Left lung (tissue), 10 donors: ENCODE results near the gene OTOGL. TPM values are rescaled to one million over a fixed set of nuclear protein-coding genes. Genes with fewer than 3 reads are reported as not detected.

Source experiments
- ATAC-seq: fragments of 200-7000 bp; cut with Tn5 transposase; one replicate; pipeline ENCODE4 v1.9.1; 2020; ENCODE audit warnings: moderate library complexity
- DNase-seq, 4 donors: peaks; one replicate each; pipeline ENCODE4 v3.0.0-alpha.2; 2013 to 2020
- H3K27ac ChIP-seq, 2 donors: fragments of 200-600 bp; sonication (generic) in 1 of 2; one replicate each; pipeline versions ENCODE4 v1.5.0 to v1.8.0; 2020 to 2021
- H3K27me3 ChIP-seq, 2 donors: fragments of 200-600 bp; sonication (generic) in 1 of 2; one replicate each; pipeline versions ENCODE4 v1.5.0 to v1.8.0; 2020 to 2021
- H3K36me3 ChIP-seq, 2 donors: fragments of 200-600 bp; sonication (generic) in 1 of 2; one replicate each; pipeline versions ENCODE4 v1.5.0 to v1.8.0; 2020 to 2021
- H3K4me1 ChIP-seq, 2 donors: fragments of 200-600 bp; one replicate each; pipeline ENCODE4 v1.8.0; 2021
- H3K4me3 ChIP-seq, 2 donors: fragments of 200-600 bp; sonication (generic) in 1 of 2; one replicate each; pipeline versions ENCODE4 v1.5.0 to v1.8.0; 2020 to 2021; ENCODE audit warnings: mild to moderate bottlenecking in 1 of 2
- H3K9me3 ChIP-seq, 2 donors: fragments of 200-600 bp; sonication (generic) in 1 of 2; one replicate each; pipeline versions ENCODE4 v1.5.0 to v1.8.0; 2020 to 2021
- intact Hi-C, 2 donors: fragments of 100-400 bp; cut with DNase I; formaldehyde crosslinking; loops; one replicate each; pipeline versions ENCODE4 v1.11.2 to v1.14.2; 2022
- polyA plus RNA-seq, 6 donors: library from polyadenylated mRNA; unstranded; fragments of 120-200 nt; gene quantifications; one replicate each; pipeline ENCODE4 v1.2.1, GENCODE V29; 2013; ENCODE audit not compliant: insufficient read length in 6 of 6
- total RNA-seq, 2 donors: library from RNA; stranded (reverse); fragmentation: NEBNext Ultra II Directional; extraction: Animal tissue kit (Norgen Biotek cat#: 25700); gene quantifications; one replicate each; pipeline ENCODE4 v1.2.1, GENCODE V29; 2021
- TF ChIP-seq, protein P1 (sequence below), 2 donors: fragments of 200-600 bp; sonication (generic) in 1 of 2; IDR thresholded peaks; one replicate each; pipeline versions ENCODE4 v1.5.0 to v1.8.0; 2021; ENCODE audit warnings: antibody characterized with exemption in 2 of 2
- donor health status: DM: no; HTN: yes; CAD: no.
- donor health status: DM: no; HTN: no; CAD: no.

Gene OTOGL
- total and polyA plus RNA-seq, 8 donors: 0.08 to 0.66 (median 0.50) TPM

DNA sequence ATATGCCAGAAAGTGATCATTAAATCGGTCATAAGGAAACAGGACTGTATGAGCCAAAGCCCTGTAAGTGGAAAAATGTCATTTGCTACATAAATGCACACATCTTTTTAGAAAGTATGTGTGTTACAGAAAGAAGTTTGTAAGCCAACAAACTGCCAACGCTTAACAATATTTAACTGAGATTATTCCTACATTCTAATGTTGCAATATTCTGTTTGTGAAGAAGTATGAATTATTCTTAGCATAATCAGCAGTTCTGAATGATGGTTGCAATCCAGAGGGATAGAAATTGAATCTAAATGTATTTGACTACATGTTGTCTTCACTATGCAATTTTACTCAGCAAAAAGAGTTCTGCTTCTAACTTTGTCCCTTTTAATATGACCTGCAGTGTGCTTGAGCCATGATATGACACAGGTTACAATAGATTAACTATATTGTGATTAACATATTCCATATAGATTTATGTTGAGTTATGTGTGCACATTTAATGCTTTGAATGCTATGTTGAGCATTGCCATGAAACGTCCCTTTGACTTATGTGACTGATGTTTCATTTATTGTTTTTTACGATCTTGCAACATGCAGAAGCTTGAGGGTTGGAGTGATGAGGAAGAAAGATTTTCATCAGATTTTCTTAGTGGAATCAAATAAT is 277.9 kb downstream of the OTOGL start:
- Histone ChIP-seq H3K27me3 (no peaks in the 10 kb centered on the region), H3K4me3 (no peak overlapping the region), H3K9me3 (no peaks in the 10 kb centered on the region), H3K36me3 (no peaks in the 10 kb centered on the region), H3K4me1 (no peaks in the 10 kb centered on the region), H3K27ac (no peak overlapping the region)
- intact Hi-C loops: no loop called here
- TF ChIP-seq, protein P1, sequence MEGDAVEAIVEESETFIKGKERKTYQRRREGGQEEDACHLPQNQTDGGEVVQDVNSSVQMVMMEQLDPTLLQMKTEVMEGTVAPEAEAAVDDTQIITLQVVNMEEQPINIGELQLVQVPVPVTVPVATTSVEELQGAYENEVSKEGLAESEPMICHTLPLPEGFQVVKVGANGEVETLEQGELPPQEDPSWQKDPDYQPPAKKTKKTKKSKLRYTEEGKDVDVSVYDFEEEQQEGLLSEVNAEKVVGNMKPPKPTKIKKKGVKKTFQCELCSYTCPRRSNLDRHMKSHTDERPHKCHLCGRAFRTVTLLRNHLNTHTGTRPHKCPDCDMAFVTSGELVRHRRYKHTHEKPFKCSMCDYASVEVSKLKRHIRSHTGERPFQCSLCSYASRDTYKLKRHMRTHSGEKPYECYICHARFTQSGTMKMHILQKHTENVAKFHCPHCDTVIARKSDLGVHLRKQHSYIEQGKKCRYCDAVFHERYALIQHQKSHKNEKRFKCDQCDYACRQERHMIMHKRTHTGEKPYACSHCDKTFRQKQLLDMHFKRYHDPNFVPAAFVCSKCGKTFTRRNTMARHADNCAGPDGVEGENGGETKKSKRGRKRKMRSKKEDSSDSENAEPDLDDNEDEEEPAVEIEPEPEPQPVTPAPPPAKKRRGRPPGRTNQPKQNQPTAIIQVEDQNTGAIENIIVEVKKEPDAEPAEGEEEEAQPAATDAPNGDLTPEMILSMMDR (IDR thresholded peaks at IDR 0.05): no peak
- DNase-seq (peak in 2 of 4 donors; percentile 70), ATAC-seq (no peak)

DNA sequence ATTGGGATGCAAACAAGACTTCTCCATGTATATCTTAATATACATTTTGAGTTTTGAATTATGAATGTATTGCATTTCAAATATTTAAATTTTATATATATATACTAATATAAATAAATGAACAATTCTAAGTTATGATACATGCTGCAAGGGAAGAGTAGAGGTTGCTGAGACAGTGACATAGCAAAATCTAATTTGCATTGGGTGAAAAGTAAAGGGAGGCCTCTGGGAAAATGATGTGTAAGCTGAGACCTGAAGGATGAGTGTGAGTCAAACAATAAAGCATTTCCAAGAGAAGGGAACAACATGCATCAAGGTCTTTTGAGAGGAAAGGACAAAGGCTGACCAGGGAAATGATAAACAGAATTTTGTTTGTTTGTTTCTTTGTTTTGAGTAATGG is 281.8 kb downstream of the OTOGL start:
- no peaks in the 10 kb centered on the region for H3K27me3 ChIP-seq
- H3K4me1 ChIP-seq: no peaks in the 10 kb centered on the region
- H3K36me3 ChIP-seq: no peaks in the 10 kb centered on the region
- no peak overlapping the region for H3K4me3 ChIP-seq
- ATAC-seq: no peak
- H3K9me3 ChIP-seq: no peaks in the 10 kb centered on the region
- intact Hi-C loops: no loop called here
- TF ChIP-seq, protein P1 (IDR thresholded peaks at IDR 0.05): no peak
- DNase-seq: no peak
- H3K27ac ChIP-seq: no peak overlapping the region

GRCh38 chr12:80382254-80382653 is 282.9 kb downstream of the OTOGL start:
- Histone ChIP-seq H3K27me3 (no peaks in the 10 kb centered on the region), H3K4me1 (no peaks in the 10 kb centered on the region), H3K36me3 (no peaks in the 10 kb centered on the region), H3K9me3 (no peaks in the 10 kb centered on the region), H3K27ac (no peak overlapping the region), H3K4me3 (no peak overlapping the region)
- TF ChIP-seq, protein P1 (IDR thresholded peaks at IDR 0.05): no peak
- intact Hi-C loops: no loop called here
- peak in 1 of 4 donors; percentile 36 for DNase-seq
- no peak for ATAC-seq

DNA sequence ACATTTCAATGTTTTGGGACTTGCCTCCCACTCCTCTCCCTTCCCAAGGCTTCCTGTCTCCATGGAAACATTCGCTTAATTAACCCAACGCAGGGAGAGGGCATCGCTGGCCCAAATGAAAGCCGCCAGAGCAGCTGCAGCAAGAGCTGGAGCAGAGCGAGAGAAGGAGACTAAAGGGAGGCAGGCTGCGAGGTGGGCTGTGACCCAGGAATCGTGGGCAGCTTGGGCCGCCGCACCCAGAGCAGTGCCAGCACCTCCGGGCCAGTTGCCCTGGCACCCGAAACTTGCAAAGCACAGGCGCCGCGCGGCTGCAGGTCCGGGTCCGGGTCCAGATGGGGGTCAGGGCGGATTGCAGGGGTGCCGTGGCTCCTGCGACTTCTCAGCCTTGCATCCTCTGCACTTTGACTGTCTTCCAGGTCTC is 301.2 kb downstream of the OTOGL start:
- Histone ChIP-seq H3K27ac (no peak overlapping the region), H3K36me3 (peaks cover 0 to 3% of the 10 kb centered on the region in 2 donors), H3K4me3 (no peak overlapping the region), H3K9me3 (peaks cover 0 to 2% of the 10 kb centered on the region in 2 donors), H3K27me3 (peaks cover 4 to 16% of the 10 kb centered on the region in 2 donors), H3K4me1 (no peaks in the 10 kb centered on the region)
- TF ChIP-seq, protein P1 (IDR thresholded peaks at IDR 0.05): no peak
- intact Hi-C loops: no loop called here
- ATAC-seq (no peak), DNase-seq (peak in 1 of 4 donors; percentile 75)

- intact Hi-C loops: no loop called here
- peaks cover 0 to 3% of the 10 kb centered on the region in 2 donors for H3K36me3 ChIP-seq
- no peak overlapping the region for H3K4me3 ChIP-seq
- no peak overlapping the region for H3K27ac ChIP-seq
- DNase-seq (no peak), ATAC-seq (no peak)
- H3K4me1 ChIP-seq: no peaks in the 10 kb centered on the region
- H3K9me3 ChIP-seq: peaks cover 0 to 2% of the 10 kb centered on the region in 2 donors
- TF ChIP-seq, protein P1 (IDR thresholded peaks at IDR 0.05): no peak
- H3K27me3 ChIP-seq: peaks cover 4 to 16% of the 10 kb centered on the region in 2 donors
Observed at GRCh38 chr12:80401191-80401590, 301.9 kb downstream of the OTOGL start.
